IPS-18c (cell line): ENCODE results near the gene ISOC2.

Experiments used
- H3K4me3 ChIP-seq: 2 replicates; pipeline ENCODE4 v1.7.0; 2013; ENCODE audit warnings: low read depth, mild to moderate bottlenecking, low read length, moderate library complexity; ENCODE audit not compliant: insufficient read depth
- H3K9me3 ChIP-seq: one replicate; pipeline ENCODE4 v1.6.1; 2013; ENCODE audit warnings: mild to moderate bottlenecking, low read length, moderate library complexity; ENCODE audit not compliant: control insufficient read depth, insufficient read depth

The ISOC2 gene

DNA sequence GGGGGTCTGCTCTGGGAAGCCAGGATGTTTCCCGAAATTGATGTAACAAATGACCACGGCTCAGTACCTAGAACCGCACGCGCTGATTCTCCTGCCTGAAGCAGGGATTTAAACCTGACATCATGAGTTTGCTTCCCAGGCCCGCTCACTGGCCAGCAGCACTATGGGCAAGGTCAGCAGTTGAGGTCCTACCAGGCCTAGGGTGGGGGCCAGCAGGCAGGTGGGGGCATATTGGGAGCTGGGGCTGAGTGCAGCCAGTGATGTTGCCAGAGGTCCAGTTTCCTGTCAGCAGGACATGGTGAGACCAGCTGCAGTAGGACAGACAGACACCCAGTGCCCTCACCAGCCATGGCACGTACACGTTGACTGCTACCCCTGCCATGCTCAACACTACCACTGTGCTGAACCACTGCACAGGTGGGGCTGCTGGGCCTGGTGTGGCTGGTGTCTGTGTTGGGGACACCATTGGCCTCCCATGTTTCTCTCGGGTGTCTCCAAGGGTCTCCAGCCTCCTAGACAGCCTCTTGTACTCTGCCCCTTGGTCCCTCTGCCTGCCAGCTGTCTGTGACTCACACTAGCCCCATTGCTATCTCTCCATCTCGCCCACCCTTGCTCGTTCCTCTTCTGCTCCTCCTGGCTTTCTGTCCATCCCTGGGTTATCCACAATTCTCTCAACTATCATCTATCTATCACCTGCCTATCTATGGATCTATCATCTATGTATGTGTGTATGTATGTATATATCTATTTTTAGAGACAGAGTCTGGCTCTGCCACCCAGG, 4.2 kb upstream of the ISOC2 start:
- Histone ChIP-seq H3K4me3 (no peak overlapping the region), H3K9me3 (no peaks in the 10 kb centered on the region)

GRCh38 chr19:55464662-55465054, 3.2 kb upstream of the ISOC2 start, which contains the start of gene C19orf85:
Gene C19orf85, minus strand, starts transcription at chr19:55464751. Its CDS starts 197 bp downstream, at chr19:55464554.
- no peaks in the 10 kb centered on the region for H3K9me3 ChIP-seq
- peak within 1 kb of the TSS; percentile 20 for H3K4me3 ChIP-seq

DNA sequence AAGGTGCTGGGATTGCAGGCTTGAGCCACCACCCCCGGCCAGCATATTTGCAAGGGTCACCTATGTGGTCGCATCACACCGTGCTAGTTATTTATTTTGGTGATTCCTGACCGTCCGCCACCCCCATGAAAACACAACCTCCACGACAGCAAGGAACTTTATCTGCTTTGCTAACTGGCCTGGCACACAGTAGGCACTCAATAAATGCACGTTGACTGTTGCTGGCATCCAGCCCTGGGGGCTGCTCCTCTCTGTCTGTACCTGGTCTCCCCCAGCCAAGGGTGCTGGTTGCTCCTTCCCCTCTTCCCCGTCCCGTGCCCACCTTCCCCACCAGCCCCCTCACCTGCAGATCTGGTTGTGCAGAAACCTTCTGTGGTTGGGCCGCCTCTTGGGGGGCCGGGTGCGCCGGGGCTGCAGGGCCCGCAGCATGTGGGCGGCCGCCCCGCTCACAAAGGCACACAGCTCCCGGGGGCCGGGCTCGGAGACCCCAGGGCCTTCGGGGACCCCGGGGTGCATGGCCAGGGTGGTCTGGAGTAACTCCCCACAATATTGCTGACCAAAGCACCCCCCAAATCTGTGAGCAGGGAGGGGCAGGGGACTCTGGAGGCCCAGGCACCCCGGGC, 2.7 kb upstream of the ISOC2 start:
- peak overlapping the region; percentile 9; the same call in 1 of the 2 replicates for H3K4me3 ChIP-seq
- no peaks in the 10 kb centered on the region for H3K9me3 ChIP-seq

DNA sequence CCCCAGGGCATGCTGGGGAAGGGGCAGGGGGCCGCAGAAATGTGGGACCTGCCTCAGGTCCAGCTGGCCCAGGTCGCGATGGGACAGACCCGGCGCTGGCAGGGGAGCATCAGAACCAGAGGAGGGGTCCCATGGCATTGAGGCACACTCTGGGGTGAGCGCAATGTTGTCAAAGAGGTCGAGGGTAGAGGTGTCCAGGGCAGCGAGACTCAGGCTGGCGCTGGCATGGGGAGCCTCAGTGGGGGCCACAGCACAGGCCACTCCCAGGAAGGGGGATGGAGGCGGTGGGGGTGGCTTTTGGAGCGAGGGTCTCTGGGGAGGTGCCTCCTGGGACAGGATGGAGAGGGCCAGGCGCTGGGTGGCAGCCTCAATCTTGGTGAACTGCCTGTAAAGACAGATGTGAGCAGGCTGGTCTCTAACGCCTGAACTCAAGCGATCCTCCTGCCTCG, 2.2 kb upstream of the ISOC2 start:
- Histone ChIP-seq H3K4me3 (no peak overlapping the region), H3K9me3 (no peaks in the 10 kb centered on the region)

DNA sequence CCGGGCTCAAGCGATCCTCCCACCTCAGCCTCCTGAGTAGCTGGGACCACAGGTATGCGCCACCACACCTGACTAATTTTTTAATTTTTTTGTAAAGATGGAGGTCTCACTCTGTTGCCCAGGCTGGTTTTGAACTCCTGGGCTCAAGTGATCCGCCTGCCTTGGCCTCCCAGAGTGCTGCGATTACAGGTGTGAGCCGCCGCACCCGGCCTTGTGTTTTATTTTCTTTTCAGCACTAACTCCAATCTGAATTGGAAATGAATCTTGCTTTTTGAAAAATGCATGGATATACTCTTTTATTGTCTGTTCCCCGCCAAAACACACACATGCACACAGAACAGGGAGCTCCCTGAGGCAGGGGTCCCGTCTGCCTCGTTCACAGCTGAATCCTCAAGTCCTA, 1.3 kb upstream of the ISOC2 start:
- Histone ChIP-seq H3K9me3 (no peaks in the 10 kb centered on the region), H3K4me3 (no peak overlapping the region)

GRCh38 chr19:55461974-55462626, 658 bp upstream of the ISOC2 start:
- Histone ChIP-seq H3K9me3 (no peaks in the 10 kb centered on the region), H3K4me3 (peak overlapping the region; percentile 34)

- Histone ChIP-seq H3K9me3 (no peaks in the 10 kb centered on the region), H3K4me3 (peak overlapping the region; percentile 86)
Measured at GRCh38 chr19:55460670-55461258, 678 bp downstream of the ISOC2 start.

DNA sequence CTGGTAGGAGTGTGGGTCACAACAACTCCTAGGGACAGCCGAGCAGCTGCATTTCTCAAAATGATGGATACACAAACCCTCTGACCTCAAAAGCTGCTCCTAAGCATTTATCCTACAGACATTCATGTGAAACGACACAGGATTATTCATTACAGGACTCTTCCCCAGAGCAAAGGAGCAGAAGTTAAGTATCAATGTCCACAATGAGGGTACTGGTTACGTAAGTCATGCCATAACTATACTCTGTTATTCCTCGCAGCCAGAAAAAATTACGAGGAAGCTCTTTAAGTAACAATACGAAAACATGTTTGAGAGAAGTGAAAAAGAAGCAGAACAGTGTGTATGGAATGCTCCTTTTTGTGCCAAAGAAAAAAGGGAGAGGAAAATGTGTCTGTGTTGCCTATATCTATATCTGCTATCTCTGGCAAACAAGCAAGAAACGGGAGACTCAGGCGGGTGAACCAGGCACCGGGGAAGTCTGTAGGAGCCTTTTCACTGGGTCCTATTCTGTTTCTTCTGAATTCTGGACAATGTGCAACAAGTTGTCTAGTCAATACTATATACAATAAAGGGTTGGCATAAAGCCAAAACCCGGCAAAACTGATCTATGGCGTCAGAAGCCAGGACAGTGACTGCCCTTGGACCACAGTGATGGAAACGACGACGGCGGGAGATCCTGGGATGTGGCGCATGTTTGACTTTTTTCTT, 1.3 kb downstream of the ISOC2 start:
- Histone ChIP-seq H3K9me3 (no peaks in the 10 kb centered on the region), H3K4me3 (peak overlapping the region; percentile 86; the same call in 1 of the 2 replicates)

- no peak overlapping the region for H3K4me3 ChIP-seq
- no peaks in the 10 kb centered on the region for H3K9me3 ChIP-seq
Measured at GRCh38 chr19:55459551-55459949, 1.9 kb downstream of the ISOC2 start.

DNA sequence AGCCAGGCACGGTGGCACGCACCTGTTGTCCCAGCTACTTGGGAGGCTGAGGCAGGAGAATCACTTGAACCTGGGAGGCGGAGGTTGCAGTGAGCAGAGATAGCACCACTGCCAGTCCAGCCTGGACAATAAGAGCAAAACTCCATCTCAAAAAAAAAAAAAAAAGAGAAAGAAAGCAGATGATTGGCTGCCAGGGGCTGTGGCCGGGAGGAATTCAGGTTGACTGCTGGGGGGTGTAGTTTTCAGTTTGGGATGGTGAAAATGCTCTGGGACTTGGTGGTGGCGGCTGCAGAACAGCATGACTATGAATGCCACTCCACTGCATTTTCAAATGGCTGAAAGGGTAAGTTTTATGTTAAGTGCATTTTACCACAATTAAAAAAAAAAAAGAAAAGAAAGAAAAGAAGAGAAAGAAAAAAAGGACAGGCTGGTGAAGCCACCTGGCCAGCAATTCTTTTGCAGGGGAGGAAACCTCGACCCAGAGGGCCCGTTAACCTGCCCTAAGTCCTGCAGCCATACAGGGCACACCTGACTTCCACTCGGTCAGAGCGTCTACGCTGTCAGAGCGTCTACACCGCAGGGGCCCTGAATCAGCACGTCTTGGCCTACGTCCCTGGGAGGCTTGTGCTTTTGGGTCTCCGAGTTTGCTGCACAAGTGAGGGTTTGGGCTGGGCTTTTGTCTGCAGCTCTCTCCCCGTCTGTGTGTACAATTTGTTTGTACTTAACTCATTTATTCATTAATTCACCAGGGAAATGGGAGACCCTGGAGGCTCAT, 3.6 kb downstream of the ISOC2 start:
- Histone ChIP-seq H3K4me3 (no peak overlapping the region), H3K9me3 (no peaks in the 10 kb centered on the region)

DNA sequence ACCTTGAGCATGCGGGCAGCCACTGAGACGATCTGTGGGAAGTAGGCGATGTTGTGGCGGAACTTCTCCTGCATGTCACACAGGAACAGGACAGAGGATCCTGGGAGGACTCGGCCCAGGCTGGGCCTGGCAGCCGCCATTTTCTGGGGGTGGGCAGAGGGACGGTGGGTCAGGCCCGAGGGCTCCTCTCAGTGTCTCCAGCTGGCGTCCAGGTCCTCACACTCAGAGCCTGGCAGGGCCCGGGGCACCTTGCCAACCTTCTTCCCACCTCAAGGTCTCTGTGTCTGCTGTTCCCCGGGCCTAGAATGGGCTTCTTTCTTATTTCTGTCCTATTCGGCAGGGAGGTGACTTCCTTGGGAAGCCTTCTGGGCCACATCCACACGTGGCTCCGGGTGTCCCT, 5.1 kb downstream of the ISOC2 start:
- Histone ChIP-seq H3K4me3 (no peak overlapping the region), H3K9me3 (no peaks in the 10 kb centered on the region)

GRCh38 chr19:55455576-55456235, 5.7 kb downstream of the ISOC2 start:
- H3K4me3 ChIP-seq = no peak overlapping the region
- no peaks in the 10 kb centered on the region for H3K9me3 ChIP-seq

DNA sequence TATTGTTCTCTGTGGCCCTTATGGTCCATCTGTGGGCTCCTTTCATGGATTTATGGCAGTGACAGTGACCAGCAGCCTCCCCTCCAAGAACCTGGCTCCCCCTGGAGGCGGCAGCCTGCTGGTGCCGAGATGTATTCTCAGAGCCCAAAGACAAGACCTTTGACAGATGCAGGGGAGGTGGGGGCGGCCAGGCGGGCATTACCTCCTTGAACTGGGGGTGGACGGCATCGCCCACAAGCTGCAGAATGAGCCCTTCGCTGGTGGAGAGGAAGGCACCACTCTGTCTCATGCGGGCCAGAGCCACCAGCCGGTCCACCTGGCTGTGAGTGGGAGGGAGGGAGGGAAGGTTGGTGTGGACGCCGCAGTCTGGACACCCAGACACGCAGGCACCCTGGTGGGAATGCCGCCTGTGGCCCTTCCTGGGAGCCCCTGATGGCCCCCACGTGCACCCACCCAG, 6.6 kb downstream of the ISOC2 start:
- Histone ChIP-seq H3K9me3 (no peaks in the 10 kb centered on the region), H3K4me3 (no peak overlapping the region)

- no peaks in the 10 kb centered on the region for H3K9me3 ChIP-seq
- H3K4me3 ChIP-seq = no peak overlapping the region
Measured at GRCh38 chr19:55453511-55454260, 7.8 kb downstream of the ISOC2 start.

- Histone ChIP-seq H3K9me3 (no peaks in the 10 kb centered on the region), H3K4me3 (peak overlapping the region; percentile 34; the same call in 1 of the 2 replicates)
Measured at GRCh38 chr19:55452749-55453346, 8.6 kb downstream of the ISOC2 start.
